HEK293T (cell line): ENCODE data around the gene LTK.
"Not testable (repeated sequence)": the region's sequence is repeated elsewhere in the genome, so short reads cannot be mapped to it uniquely, and the experiment has no call there.

Experiments used
- BHLHE40 ChIP-seq: fragments of 450-650 bp; IDR thresholded peaks from 2 replicates; pipeline ENCODE4 v1.6.1; 2016; ENCODE audit warnings: mild to moderate bottlenecking, moderate library complexity, borderline replicate concordance
- ELF4 ChIP-seq: fragments of 450-650 bp; IDR thresholded peaks from 2 replicates; pipeline ENCODE4 v1.6.1; 2017; ENCODE audit warnings: antibody characterized with exemption
- FOXK2 ChIP-seq: fragments of 450-650 bp; IDR thresholded peaks from 2 replicates; pipeline ENCODE4 v1.6.1; 2016; ENCODE audit warnings: mild to moderate bottlenecking
- FOXM1 ChIP-seq: fragments of 450-650 bp; IDR thresholded peaks from 2 replicates; pipeline ENCODE4 v1.6.1; 2017; ENCODE audit warnings: mild to moderate bottlenecking, borderline replicate concordance
- LEF1 ChIP-seq: fragments of 450-650 bp; IDR thresholded peaks from 2 replicates; pipeline ENCODE4 v1.6.1; 2017; ENCODE audit warnings: mild to moderate bottlenecking, borderline replicate concordance
- SP1 ChIP-seq: fragments of 450-650 bp; IDR thresholded peaks from 2 replicates; pipeline ENCODE4 v1.6.1; 2017
- SUZ12 ChIP-seq: fragments of 450-650 bp; IDR thresholded peaks from 2 replicates; pipeline ENCODE4 v1.6.1; 2016; ENCODE audit warnings: mild to moderate bottlenecking
- TARDBP ChIP-seq: fragments of 450-650 bp; IDR thresholded peaks from 2 replicates; pipeline ENCODE4 v1.6.1; 2016
- ZNF384 ChIP-seq: fragments of 450-650 bp; IDR thresholded peaks from 2 replicates; pipeline ENCODE4 v1.6.1; 2016

GRCh38 chr15:41469644-41470043 lies 44.0 kb downstream of the LTK start:
- not testable (repeated sequence) for TF ChIP-seq SP1, ZNF384, FOXK2, LEF1, SUZ12, FOXM1, BHLHE40, TARDBP, ELF4
